ENCODE data around the gene GOLGA8K. TPM values are rescaled to one million over a fixed set of nuclear protein-coding genes. Genes with fewer than 3 reads are reported as not detected.
"Not testable (repeated sequence)": the region's sequence is repeated elsewhere in the genome, so short reads cannot be mapped to it uniquely, and the experiment has no call there.

Gene GOLGA8K, protein sequence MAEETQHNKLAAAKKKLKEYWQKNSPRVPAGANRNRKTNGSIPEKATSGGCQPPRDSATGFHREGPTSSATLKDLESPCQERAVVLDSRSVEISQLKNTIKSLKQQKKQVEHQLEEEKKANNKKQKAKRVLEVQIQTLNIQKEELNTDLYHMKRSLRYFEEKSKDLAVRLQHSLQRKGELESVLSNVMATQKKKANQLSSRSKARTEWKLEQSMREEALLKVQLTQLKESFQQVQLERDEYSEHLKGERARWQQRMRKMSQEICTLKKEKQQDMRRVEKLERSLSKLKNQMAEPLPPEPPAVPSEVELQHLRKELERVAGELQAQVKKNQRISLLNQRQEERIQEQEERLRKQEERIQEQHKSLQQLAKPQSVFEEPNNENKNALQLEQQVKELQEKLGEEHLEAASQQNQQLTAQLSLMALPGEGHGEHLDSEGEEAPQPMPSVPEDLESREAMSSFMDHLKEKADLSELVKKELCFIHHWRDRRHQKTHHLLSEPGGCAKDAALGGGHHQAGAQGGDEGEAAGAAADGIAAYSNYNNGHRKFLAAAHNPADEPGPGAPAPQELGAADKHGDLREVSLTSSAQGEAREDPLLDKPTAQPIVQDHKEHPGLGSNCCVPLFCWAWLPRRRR
- not detected for polyA plus RNA-seq (2012; ENCODE audit: insufficient read length, low read depth)

DNA sequence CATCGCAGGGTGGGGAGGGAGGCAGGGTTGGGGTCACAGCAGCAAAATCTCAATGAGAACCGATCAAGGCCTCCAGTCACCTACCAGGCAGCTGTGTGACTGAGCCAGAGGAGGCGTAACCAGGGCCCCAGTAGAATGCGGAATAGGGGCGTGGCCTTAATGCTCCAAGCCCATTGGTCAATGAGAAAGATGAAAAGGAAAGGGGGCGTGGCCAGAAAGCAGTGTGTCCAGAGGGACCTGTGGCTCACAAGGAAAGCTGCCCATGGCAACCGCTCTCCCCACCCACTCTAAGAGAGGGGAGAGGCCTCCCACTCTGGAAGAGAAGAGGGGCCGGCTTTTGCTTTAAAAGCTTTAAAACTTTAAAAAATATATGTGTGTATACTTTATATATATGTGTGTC, at the start of gene GOLGA8K:
TSS of gene GOLGA8K (minus strand) at position 101 of the 400 bp plus-strand sequence. CDS start at position 3, 98 bp downstream.
- not testable (repeated sequence) for TF ChIP-seq SIN3A (IDR thresholded peaks at IDR 0.05; ENCODE audit: borderline replicate concordance, insufficient read depth, low read length); TAF1 (IDR thresholded peaks at IDR 0.05; ENCODE audit: borderline replicate concordance, insufficient read depth, low read length); POLR2AphosphoS5 (IDR thresholded peaks at IDR 0.05; ENCODE audit: low read depth, low read length)

Measured in PFSK-1 (cell line).